Inferior parietal cortex (tissue), 1 donor: ENCODE data around the gene DONSON.

Source experiments
- DNase-seq: peaks from one replicate; pipeline ENCODE4 v3.0.0-alpha.2; 2016; ENCODE audit errors: extremely low spot score

Gene DONSON

DNA sequence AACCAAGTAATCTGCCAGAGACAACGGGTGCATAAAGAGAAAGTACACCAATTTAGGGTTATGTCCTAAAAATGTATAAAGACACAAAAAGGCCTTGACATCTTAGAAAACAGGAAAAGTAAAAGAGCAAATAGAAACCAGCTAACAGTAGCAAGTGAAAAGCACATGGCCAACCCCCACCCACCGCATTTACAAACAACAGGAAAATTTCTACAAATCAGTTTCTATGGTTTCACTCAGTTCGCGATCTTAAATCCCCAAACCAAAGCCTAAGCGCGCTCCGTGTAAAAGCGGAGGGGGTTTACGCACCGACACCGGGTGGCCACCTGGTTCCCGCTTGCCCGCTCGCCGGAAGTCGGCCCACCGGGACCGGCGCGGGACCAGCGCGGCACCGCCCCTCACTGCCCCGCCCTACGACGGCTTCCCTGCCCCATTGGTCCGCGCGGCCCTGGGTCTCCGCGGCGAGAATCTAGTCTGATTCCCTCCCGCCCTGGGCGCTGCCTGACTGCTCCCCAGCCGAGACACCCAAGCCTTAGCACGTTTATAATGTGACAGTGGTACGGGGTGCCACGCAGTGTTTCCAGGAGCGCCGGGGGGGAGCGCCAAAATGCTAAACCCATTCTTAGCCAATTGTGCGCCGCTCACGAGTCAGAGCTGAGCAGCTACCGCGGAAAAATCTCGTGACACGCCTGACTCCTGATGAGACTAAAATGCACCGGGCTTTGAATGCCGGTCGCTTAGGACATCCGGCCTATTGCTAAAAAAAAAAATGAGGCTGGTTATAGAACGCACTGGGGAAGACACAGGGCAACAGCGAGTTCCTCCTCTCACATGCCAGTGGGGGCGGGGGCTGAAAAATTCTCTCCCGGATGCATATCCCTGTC is 46.5 kb downstream of the DONSON start, which contains the start of gene GART:
Gene GART (minus strand): TSS at position 362 of the 884 bp plus-strand sequence. CDS start 2,802 bp downstream, outside the sequence.
- DNase-seq = peak; percentile 72

DNA sequence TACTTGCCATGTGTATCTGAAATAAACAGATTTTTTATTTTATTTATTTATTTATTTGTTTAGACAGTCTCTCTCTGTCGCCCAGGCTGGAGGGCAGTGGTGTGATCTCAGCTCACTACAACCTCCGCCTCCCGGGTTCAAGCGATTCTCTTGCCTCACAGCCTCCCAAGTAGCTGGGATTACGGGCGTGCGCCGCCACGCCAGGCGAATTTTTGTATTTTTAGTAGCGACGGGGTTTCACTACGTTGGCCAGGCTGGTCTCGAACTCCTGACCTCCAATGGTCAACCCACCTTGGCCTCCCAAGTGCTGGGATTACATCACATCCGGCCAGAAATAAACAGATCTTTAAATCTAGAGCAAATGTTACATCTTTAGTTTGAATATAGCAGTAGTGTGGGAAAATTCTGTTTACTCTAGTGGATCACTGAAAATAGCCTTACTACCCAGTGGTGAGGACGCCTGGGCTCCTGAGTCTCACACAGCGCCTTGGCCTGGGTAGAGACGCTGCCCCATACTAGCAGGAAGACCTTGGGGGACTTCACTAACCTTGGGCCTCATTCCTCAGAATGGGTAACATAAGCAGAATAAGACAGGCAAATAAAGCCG is 47.3 kb downstream of the DONSON start:
- peak; percentile 5 for DNase-seq

DNA sequence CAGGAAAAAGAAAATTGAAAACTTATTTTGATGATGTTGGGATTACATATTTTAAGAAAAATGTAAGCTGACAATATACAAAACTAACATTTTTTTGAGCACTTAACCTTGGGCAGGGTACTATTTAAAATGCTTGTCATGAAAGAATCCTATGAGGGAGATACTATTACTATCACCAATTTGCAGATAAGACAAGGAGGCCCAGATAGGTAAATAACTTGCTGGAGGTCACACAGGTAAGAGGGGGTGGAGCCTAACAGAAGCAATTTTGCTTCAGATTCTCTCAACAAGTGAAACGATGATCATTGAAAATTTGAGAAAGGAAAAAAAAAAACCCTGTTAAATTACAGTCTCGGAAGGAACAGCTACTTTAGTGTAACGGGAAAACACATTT is 47.8 kb downstream of the DONSON start:
- DNase-seq = no peak

DNA sequence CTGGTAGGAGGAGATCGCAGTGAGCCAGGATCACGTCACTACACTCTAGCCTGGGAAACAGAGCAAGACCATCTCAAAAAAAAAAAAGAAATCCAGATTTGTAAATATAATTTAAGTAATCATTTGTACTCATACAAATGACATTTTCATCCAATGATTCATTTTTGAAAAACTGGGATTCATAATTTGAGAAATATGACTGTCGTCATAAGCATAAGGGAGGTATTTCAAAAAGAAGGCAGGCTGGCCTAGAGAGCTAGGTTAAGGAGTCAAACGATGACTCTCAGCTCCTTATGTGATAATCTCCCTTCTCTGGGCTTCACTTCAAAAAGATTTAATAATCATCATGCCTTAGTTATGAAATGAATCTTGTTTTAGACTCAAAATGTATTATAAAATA is 48.9 kb downstream of the DONSON start:
- DNase-seq = no peak

DNA sequence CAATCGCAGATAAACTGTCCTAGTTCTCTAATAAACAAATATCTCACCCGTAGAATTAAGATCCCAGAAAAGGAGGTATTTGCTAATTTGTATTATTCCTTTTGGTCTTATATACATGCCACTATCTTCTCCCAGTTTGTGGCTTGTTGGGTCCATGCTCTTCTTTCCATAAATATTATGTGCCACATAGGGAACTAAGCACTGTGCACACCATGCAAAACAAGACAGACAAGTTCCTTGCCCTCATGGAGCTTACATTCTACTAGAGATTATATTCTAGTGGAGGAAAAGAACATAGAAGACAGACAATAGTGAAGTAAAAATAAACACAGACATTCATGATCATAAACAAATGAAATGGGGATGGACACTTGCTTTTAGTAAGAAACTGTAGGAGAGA is 51.3 kb downstream of the DONSON start:
- no peak for DNase-seq

DNA sequence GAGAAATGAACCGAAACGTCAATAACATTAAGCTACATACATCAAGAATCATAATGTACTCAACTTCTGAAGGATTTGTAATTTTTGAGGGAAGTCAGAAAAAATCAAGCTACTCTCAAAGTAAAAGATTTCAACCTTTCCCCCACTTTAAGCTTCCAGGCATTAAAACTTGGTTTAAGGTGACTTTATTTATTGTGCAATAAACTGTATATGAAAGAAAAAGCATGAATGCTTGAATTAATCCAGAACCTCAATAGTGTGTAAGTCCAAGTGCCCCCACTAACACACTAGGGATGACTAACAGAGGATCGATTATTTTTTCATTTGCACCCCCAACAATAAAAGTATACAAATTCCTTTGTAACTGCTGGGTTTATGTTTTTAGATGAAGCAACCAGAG is 57.5 kb downstream of the DONSON start:
- DNase-seq = no peak
